D721Med (cell line): ENCODE data around the gene FMN1.

Experiments
- DNase-seq: peaks from one replicate; pipeline ENCODE4 v3.0.0; 2011; ENCODE audit warnings: low spot score; ENCODE audit not compliant: insufficient read length
- FAIRE-seq: peaks from 2 replicates; lab custom pipeline; 2011; peaks lifted over from hg19 to GRCh38; lab: Jason Lieb, UNC
- TF ChIP-seq, protein P1 (sequence below): IDR thresholded peaks from 2 replicates; pipeline ENCODE4 v1.5.1; 2012; ENCODE audit warnings: mild to moderate bottlenecking, control low read depth; ENCODE audit not compliant: insufficient read depth; ENCODE audit errors: missing control alignments

FMN1 gene

DNA sequence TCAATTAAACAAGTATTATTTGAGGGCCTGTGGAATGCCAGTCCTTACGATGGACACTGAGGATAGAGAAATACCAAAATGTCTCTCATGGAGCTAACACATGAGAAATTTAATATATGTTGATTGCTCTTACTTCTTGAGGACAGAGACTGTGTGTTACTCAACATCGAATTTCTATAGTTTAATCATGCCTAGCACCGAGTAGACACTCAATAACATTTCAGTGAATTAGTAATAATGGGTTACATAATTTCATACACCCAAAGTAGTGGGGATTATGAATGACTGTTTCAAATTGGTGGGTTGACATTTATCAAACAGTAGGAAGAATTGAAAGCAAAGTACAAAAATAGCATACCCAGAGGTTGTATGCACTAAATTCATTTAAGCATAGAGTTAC is 11.2 kb downstream of the FMN1 start:
- TF ChIP-seq, protein P1, sequence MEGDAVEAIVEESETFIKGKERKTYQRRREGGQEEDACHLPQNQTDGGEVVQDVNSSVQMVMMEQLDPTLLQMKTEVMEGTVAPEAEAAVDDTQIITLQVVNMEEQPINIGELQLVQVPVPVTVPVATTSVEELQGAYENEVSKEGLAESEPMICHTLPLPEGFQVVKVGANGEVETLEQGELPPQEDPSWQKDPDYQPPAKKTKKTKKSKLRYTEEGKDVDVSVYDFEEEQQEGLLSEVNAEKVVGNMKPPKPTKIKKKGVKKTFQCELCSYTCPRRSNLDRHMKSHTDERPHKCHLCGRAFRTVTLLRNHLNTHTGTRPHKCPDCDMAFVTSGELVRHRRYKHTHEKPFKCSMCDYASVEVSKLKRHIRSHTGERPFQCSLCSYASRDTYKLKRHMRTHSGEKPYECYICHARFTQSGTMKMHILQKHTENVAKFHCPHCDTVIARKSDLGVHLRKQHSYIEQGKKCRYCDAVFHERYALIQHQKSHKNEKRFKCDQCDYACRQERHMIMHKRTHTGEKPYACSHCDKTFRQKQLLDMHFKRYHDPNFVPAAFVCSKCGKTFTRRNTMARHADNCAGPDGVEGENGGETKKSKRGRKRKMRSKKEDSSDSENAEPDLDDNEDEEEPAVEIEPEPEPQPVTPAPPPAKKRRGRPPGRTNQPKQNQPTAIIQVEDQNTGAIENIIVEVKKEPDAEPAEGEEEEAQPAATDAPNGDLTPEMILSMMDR = no peak
- FAIRE-seq (no peak), DNase-seq (no peak)

DNA sequence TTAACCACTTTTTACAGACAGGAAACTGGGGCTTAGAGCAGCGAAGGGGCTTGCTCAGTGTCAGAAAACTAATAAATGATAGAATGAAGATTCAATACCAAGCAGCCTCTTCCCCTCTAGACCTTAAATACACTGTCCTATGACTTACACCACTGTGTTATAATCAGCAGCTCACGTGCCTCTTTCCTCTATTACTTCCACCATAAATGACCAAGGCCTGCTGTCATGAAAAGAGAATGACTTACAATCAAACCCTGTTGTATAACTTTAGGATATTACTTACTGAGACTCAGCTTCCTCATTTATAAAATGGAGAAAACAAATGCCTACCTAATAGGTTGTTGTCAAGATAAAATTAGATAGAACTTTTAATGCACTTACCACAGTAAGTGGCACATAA is 11.6 kb downstream of the FMN1 start:
- TF ChIP-seq, protein P1 = no peak
- no peak for FAIRE-seq
- DNase-seq = no peak

DNA sequence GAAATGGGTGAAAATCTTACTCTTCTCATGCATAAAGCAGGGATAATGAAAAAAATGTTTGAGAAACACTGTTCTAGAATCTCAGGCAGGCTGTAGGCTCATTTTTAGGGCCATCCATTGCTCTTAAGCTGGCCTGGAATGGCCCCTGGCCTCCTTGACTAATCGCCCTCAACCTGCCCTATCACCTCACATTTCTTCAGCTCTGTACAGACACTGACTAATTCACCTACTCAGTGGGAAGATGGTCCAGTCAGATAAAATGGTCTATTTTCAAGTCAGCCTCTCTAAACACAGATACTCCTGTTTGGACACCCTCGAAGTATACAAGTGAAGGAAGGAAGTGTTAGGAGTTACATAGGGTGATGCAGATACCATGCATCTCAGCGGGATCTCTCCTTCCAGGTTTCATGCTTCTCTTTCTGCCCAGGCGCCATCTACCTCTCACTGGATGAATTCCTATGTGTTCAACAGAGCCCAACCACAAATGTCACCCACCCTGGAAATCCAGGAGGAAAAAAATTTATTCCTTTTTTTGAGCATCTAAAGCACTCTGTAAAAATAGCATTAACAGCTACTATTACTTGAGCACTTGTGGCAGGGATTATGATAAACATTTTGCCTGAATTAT is 12.1 kb downstream of the FMN1 start:
- DNase-seq (no peak), FAIRE-seq (no peak)
- TF ChIP-seq, protein P1 = peak; percentile 1

DNA sequence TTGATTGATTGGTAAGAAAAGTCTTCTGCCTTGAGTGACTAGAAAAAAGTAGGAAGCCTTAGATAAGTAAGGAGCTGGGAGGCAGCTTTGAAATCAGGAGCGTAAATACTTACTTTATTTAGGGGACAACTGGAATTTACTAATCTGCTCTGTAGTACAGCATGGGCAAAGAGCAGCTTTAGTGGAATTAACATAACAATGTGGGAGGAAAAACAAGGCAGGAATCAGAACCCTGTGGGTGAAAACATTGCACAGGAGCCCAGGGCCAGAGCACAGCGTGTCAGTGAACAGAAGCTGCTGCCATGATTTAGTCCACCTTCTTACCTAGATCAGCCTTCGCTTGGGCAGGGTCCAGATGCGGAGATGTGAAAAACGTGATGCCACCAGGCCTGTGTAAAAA is 14.6 kb downstream of the FMN1 start:
- TF ChIP-seq, protein P1 = no peak
- FAIRE-seq = no peak
- no peak for DNase-seq

DNA sequence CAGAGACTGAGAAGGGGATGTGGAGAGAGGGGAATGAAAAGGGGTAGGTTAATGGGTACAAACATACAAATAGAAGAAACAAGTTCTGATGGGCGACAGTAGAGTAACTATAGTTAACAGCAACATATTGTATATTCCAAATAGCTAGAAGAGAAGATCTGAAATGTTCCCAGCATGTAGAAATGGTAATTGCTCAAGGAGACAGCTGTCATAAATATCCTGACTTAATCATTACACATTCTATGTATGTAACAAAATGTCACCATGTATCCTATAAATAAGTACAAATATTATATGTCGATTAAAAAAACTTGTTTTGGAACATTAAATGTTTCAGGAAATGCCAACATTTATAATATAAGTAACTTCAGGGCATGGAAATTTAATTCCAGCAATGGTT is 23.3 kb downstream of the FMN1 start:
- no peak for FAIRE-seq
- TF ChIP-seq, protein P1 = no peak
- DNase-seq = no peak

DNA sequence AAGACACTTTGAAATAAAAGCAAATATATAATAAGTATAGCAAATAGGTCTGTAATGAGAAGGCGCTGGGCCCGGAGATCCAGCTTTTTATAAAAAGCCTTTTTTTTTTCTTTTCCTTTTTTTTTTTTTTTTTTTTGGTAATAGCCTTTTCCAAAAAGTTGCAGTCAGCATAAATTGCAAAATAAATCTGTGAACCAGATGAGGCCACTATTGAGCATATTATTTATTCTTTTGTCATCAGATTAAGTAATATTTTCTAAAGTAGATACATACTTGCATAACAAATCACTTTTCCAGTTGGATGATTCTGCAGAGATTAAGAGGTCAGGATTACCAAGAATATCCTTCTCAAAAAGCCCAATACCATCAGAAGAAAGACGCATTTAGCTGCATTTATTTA is 24.9 kb downstream of the FMN1 start:
- DNase-seq (no peak), FAIRE-seq (no peak)
- TF ChIP-seq, protein P1 = no peak

DNA sequence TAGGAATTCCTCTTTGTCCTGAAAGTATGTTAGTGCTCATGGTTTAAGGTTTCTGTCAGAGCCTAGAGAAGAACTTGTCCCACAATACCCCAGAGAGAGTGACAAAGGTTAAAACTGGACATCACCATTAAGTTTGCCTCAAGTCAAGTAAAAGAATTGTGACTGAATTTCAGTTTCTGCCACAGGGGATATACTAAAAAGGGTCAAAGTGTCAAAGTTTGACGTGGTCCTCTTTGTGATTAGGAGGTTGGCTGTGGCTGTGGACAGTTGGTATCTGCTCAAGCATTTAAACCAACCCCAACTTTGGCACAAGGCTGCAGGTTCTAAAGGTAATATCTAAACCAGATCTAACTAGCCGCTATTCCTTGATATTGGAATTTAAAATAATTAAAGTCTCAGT is 26.1 kb downstream of the FMN1 start:
- FAIRE-seq (no peak), DNase-seq (no peak)
- TF ChIP-seq, protein P1 = no peak
